C4-2B (cell line): ENCODE data around the gene XPNPEP2.

Experiments
- H3K27ac ChIP-seq: fragments of 450-650 bp; 2 replicates; pipeline ENCODE4 v1.5.1; 2017
- CTCF ChIP-seq: fragments of 450-650 bp; conservative IDR thresholded peaks from 2 replicates; pipeline ENCODE4 v1.5.1; 2017; ENCODE audit warnings: mild to moderate bottlenecking
- ZFX ChIP-seq: fragments of 450-650 bp; IDR thresholded peaks from 2 replicates; pipeline ENCODE4 v1.6.1; 2017

The XPNPEP2 gene

DNA sequence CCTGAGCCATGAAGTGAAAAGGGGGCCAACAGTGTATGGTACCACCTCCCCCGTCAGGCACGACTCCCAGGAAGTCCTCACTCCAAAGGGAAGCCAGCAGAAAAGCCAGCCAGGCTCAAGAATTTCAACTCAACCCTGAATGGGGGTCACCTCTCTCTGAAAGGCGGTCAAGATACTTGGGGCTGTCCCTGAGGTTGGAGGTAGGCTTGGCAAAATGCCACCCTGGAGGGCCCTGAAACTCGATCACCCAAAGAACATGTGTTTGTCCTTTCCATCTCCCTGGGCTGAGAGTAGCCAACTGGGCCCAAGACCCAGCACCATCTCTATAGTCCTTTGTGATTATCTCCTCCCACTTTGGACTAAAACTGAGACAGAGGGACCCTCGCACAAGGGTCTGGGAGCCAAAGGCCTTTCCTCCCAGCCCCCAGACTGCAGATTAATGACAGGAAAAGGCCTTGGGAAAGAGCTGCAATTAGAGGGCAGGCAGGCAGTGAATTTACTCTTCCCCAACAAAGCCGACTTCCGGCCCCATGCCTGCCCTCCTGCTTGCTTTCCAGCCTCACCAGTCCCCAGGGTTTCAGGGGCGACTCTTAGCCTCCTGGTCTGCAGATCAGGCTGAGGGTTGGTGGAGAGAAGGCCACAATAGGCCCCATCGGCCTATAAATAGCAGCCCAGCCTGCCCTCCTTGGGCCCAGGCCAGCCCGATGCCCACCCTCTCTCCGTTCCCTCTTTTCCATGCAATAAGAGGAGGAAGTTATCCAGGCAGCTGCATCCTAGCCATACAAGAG lies 46.6 kb downstream of the XPNPEP2 start:
- no peak overlapping the region for H3K27ac ChIP-seq
- TF ChIP-seq CTCF, result no peak
- no peak for TF ChIP-seq ZFX

GRCh38 chrX:129786210-129786651 lies 47.5 kb downstream of the XPNPEP2 start:
- H3K27ac ChIP-seq, result no peak overlapping the region
- no peak for TF ChIP-seq CTCF
- no peak for TF ChIP-seq ZFX

DNA sequence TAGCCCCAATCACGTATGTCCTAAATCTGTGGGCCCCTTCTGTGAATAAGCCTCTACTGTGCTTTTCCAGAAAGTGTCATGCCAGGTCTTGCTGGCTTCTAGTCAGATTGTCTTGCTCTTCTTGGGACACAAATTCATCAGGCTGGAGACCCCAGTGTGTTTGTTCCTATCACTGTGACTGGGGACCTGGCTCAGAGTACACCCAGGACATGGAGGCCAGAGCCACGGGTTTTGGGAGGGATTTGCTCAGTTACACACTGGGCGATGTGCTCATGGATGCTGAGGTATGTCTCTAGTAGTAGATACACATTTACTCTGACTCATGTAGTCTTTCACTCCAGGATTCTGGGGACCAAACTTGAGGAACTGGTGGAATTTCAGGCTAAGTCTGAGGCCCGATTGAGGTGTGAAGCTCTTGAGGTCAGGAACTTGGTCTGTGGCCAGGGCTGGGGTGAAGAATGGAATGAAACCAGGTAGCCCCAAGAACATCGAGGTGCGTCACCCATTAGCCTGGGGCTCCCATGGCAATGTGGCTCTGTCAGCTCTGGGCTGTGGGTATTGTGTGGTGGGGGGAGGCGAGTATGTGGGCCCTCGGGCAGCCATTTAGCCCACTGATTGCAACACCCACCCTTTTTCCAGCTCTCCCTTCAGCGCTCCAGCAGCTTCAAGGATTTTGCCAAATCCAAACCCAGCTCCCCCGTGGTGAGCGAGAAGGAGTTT lies 48.7 kb downstream of the XPNPEP2 start:
- TF ChIP-seq CTCF (no peak), ZFX (no peak)
- no peak overlapping the region for H3K27ac ChIP-seq

- TF ChIP-seq ZFX (no peak), CTCF (no peak)
- no peak overlapping the region for H3K27ac ChIP-seq
These were observed 49.7 kb downstream of the XPNPEP2 start for GRCh38 chrX:129788527-129788926.

DNA sequence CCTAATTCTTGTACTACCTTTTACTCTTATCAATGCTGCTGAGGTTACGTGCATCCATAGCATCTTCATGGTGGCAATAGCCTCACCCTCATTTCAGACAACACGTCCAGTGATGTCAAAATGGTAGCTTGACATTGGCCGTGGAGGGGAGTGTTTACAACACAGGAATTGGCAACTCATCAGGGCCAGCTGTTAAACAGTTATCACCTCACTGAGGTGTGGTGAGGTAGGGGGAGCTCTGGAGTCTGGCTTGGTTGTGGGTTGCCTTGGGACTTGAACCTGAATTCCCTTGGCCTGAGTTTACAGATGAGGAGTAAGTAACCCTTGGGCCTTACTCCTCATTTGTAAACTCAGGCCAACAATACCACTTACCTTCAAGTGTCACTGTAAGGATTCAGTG lies 51.4 kb downstream of the XPNPEP2 start:
- no peak overlapping the region for H3K27ac ChIP-seq
- no peak for TF ChIP-seq ZFX
- no peak for TF ChIP-seq CTCF

DNA sequence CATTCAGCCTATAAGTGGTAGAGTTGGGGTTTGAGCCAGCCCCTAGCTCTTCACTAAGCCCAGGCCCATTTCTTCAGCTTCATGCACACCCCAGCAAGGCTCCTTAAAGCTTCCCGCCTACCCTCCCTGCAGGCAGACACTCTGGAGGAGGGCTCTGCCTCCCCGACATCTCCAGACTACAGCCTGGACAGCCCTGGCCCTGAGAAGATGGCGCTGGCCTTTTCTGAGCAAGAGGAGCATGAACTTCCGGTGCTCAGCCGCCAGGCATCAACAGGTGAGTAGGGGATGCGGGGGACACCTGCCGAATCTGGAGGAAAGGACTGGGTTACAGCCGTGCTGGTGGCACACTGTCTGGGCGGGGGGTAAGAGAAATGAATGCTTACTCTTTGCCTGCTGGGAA lies 52.0 kb downstream of the XPNPEP2 start:
- TF ChIP-seq ZFX (no peak), CTCF (no peak)
- no peak overlapping the region for H3K27ac ChIP-seq

DNA sequence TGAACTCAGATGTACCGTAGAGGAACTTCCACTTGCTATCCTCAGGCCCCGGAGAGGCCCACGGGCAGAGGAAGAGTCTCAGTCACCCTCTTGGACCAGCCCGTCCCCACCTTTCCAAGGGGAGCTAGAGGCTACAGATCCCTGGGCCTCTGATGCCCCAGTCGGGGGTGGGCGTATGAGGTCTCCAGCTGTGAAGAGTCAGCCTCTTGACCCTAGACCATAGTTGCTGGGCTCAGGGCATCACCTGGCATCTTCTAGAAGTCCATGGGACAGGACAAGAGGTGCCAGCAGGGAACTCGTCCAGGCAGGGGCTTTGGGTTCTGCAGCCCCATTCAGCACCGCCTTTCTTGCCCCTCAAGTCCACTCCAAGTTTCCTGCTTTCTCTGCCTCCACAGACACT lies 52.6 kb downstream of the XPNPEP2 start:
- TF ChIP-seq CTCF (no peak), ZFX (no peak)
- H3K27ac ChIP-seq, result no peak overlapping the region
